Purkinje cell (primary cell): Measurements from ENCODE around the gene MRPL42. TPM values are rescaled to one million over a fixed set of nuclear protein-coding genes. Genes with fewer than 3 reads are reported as not detected.

Experiments used
- polyA plus RNA-seq: library from polyadenylated mRNA; unstranded; fragments of >200 nt; fragmentation: Nextera tagmentation; gene quantifications from 2 replicates; pipeline ENCODE4 v1.2.1, GENCODE V29; 2014

MRPL42 gene
- 134 and 170 TPM in 2 replicates for polyA plus RNA-seq

DNA sequence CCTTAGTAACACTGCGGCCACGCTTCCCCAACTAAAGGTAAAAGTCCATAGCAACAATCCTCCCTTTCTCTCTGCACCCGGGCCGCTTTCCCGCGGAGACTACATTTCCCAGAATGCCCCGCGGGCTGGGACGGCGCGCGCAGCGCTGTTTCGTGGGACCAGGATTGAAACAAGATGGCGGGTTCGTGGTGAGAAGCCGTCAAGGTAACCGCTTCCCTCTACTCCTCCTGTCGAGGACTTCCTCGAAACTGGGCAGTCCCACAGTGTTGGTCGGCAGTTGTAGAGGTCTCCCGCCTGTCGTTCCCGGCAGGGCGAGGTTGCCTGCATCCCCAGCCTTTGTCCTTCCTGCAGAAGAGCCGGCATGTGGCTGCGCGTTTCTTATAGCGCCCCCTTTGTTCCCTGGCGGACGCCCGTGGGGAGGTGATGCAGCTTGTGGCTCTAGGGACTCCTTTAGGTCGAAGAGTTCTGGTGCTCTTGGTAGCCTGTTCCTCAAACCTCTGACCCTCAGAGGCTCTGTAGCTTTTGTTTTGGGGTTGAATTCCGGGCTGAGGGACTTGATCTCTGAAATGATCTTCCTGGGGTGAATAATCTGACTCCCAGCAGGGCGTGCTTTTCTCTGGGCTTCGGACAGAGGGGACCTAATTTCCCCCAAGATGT is at the start of gene MRPL42:
MRPL42 (plus strand) TSS at position 164 of the 657 bp plus-strand sequence. CDS start 1,772 bp downstream, outside the sequence.

DNA sequence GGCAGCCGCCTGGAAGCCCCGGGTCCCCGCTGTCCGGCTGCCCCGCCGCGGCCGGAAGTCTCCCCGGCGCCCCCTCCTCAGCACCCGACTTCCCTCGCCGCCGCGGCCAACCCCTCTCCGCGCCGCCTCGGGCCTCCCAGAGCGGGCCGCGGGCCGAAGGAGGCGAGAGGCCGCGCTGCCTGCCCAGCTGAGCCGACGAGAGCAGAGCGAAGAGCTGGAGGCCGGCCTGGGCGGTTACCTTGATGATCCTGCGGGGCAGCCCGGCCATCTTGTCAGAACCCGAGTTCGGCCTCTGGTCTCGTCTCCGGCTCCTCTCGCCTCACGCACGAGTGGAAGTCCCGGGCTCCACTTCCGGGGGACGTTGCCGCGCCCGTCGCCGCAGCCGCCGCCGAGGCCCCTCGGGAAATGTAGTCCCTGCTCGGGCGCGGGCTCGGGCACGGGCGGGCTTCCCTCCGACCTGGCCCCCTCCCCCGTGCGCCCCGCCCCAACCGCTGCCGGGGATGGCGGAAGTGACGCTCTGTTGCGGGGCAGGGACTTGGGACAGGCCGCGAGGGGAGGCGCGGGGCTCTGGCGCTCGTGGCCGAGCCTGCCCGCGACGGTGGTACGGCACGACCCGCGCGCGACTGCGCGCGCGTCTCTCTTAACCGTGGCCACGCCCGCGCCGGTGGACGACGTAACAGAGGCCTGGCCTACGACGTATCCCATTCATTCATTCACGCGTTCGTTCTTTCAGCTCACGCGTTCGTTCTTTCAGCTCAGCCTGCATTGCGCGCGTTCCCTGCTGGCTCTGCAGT is 25.5 kb upstream of the MRPL42 start, which contains the start of gene UBE2N:
UBE2N (minus strand) TSS at position 331 of the 794 bp plus-strand sequence; CDS start at position 268, 63 bp downstream.

Other genes starting within 250 kb of the MRPL42 start
- 79.9 and 93.9 TPM in 2 replicates for gene NUDT4, start 89.6 kb upstream of the MRPL42 start, polyA plus RNA-seq
- 134 and 216 TPM in 2 replicates for gene UBE2N, start 25.6 kb upstream of the MRPL42 start, polyA plus RNA-seq
- gene SOCS2, start 105.2 kb downstream of the MRPL42 start, polyA plus RNA-seq = 9.0 and 18.0 TPM in 2 replicates
- gene CRADD, start 209.9 kb downstream of the MRPL42 start, polyA plus RNA-seq = 24.2 and 38.5 TPM in 2 replicates